ENCODE measurements around the gene MVB12B. TPM values are rescaled to one million over a fixed set of nuclear protein-coding genes. Genes with fewer than 3 reads are reported as not detected.

Gene MVB12B
- total RNA-seq, 1 experiment from 2014 or later: 5.7 TPM

GRCh38 chr9:126337729-126338372, 11.2 kb downstream of the MVB12B start:
- H3K4me1 Mint-ChIP-seq: peaks cover 39% of the 10 kb centered on the region
- H3K27me3 Mint-ChIP-seq (ENCODE audit: low read depth): no peaks in the 10 kb centered on the region
- no peaks in the 10 kb centered on the region for H3K9me3 Mint-ChIP-seq
- H3K27ac Mint-ChIP-seq: no peak overlapping the region
- ATAC-seq: no peak
- POLR2A ChIA-PET: no interaction called here
- TF ChIP-seq FOXP1 (CRISPR knock-in tag; IDR thresholded peaks at IDR 0.05; ENCODE audit: borderline replicate concordance) (no peak), TEAD4 (CRISPR knock-in tag; IDR thresholded peaks at IDR 0.05) (no peak), ZNF121 (CRISPR knock-in tag; IDR thresholded peaks at IDR 0.05) (no peak), SMAD4 (CRISPR knock-in tag; IDR thresholded peaks at IDR 0.05) (no peak), GTF2I (CRISPR knock-in tag; conservative IDR thresholded peaks at IDR 0.05) (no peak), JAZF1 (CRISPR knock-in tag; IDR thresholded peaks at IDR 0.05) (no peak), SOX15 (CRISPR knock-in tag; IDR thresholded peaks at IDR 0.05) (no peak), SP1 (CRISPR knock-in tag; conservative IDR thresholded peaks at IDR 0.05) (no peak), RELA (CRISPR knock-in tag; IDR thresholded peaks at IDR 0.05; ENCODE audit: borderline replicate concordance) (no peak), E2F4 (CRISPR knock-in tag; IDR thresholded peaks at IDR 0.05; ENCODE audit: borderline replicate concordance, low read depth) (no peak), FOXJ3 (CRISPR knock-in tag; IDR thresholded peaks at IDR 0.05; ENCODE audit: borderline replicate concordance) (no peak)
- TF ChIP-seq, protein P1, sequence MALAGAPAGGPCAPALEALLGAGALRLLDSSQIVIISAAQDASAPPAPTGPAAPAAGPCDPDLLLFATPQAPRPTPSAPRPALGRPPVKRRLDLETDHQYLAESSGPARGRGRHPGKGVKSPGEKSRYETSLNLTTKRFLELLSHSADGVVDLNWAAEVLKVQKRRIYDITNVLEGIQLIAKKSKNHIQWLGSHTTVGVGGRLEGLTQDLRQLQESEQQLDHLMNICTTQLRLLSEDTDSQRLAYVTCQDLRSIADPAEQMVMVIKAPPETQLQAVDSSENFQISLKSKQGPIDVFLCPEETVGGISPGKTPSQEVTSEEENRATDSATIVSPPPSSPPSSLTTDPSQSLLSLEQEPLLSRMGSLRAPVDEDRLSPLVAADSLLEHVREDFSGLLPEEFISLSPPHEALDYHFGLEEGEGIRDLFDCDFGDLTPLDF (CRISPR knock-in tag; IDR thresholded peaks at IDR 0.05): no peak
- TF ChIP-seq, protein P2, sequence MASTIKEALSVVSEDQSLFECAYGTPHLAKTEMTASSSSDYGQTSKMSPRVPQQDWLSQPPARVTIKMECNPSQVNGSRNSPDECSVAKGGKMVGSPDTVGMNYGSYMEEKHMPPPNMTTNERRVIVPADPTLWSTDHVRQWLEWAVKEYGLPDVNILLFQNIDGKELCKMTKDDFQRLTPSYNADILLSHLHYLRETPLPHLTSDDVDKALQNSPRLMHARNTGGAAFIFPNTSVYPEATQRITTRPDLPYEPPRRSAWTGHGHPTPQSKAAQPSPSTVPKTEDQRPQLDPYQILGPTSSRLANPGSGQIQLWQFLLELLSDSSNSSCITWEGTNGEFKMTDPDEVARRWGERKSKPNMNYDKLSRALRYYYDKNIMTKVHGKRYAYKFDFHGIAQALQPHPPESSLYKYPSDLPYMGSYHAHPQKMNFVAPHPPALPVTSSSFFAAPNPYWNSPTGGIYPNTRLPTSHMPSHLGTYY (CRISPR knock-in tag; IDR thresholded peaks at IDR 0.05): no peak
- TF ChIP-seq, protein P3, sequence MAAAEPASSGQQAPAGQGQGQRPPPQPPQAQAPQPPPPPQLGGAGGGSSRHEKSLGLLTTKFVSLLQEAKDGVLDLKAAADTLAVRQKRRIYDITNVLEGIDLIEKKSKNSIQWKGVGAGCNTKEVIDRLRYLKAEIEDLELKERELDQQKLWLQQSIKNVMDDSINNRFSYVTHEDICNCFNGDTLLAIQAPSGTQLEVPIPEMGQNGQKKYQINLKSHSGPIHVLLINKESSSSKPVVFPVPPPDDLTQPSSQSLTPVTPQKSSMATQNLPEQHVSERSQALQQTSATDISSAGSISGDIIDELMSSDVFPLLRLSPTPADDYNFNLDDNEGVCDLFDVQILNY (CRISPR knock-in tag; IDR thresholded peaks at IDR 0.05): no peak
- 0 out of 2 replicates have a peak, but pooled peaks cover 2% of the 10 kb centered on the region for H3K36me3 Mint-ChIP-seq
- CTCF ChIA-PET: interaction anchor here (0.6 kb wide), 1 partner anchor 369 kb away, joined by 3 read pairs; no protein-coding TSS in a partner anchor
- no peak overlapping the region for H3K4me3 Mint-ChIP-seq
- DNase-seq (ENCODE audit: low spot score): no peak

GRCh38 chr9:126338945-126339344, 12.3 kb downstream of the MVB12B start:
- DNase-seq (ENCODE audit: low spot score) (no peak), ATAC-seq (no peak)
- H3K27ac Mint-ChIP-seq: no peak overlapping the region
- H3K36me3 Mint-ChIP-seq: 0 out of 2 replicates have a peak, but pooled peaks cover 2% of the 10 kb centered on the region
- H3K4me1 Mint-ChIP-seq: peaks cover 38% of the 10 kb centered on the region
- H3K27me3 Mint-ChIP-seq (ENCODE audit: low read depth): no peaks in the 10 kb centered on the region
- H3K9me3 Mint-ChIP-seq: no peaks in the 10 kb centered on the region
- H3K4me3 Mint-ChIP-seq: no peak overlapping the region
- ChIA-PET POLR2A (no interaction called here), CTCF (interaction anchor here (1.1 to 1.8 kb wide), 2 partner anchors 47 to 160 kb away, joined by 4 read pairs; no protein-coding TSS in a partner anchor)
- TF ChIP-seq CTCF (IDR thresholded peaks at IDR 0.05): no peak
- no peak for TF ChIP-seq ZNF512 (CRISPR knock-in tag; IDR thresholded peaks at IDR 0.05; ENCODE audit: borderline replicate concordance)
- no peak for TF ChIP-seq ESRRA (CRISPR knock-in tag; IDR thresholded peaks at IDR 0.05; ENCODE audit: borderline replicate concordance)
- TF ChIP-seq NFE2L1 (CRISPR knock-in tag; IDR thresholded peaks at IDR 0.05): no peak
- TF ChIP-seq AR (CRISPR knock-in tag; IDR thresholded peaks at IDR 0.05): no peak
- TF ChIP-seq NR1H2 (CRISPR knock-in tag; IDR thresholded peaks at IDR 0.05): no peak
- TF ChIP-seq ATF3 (CRISPR knock-in tag; conservative IDR thresholded peaks at IDR 0.05): no peak

Data from WTC11 (cell line).